ENCODE results near the gene BCAR1.

The BCAR1 gene, protein sequence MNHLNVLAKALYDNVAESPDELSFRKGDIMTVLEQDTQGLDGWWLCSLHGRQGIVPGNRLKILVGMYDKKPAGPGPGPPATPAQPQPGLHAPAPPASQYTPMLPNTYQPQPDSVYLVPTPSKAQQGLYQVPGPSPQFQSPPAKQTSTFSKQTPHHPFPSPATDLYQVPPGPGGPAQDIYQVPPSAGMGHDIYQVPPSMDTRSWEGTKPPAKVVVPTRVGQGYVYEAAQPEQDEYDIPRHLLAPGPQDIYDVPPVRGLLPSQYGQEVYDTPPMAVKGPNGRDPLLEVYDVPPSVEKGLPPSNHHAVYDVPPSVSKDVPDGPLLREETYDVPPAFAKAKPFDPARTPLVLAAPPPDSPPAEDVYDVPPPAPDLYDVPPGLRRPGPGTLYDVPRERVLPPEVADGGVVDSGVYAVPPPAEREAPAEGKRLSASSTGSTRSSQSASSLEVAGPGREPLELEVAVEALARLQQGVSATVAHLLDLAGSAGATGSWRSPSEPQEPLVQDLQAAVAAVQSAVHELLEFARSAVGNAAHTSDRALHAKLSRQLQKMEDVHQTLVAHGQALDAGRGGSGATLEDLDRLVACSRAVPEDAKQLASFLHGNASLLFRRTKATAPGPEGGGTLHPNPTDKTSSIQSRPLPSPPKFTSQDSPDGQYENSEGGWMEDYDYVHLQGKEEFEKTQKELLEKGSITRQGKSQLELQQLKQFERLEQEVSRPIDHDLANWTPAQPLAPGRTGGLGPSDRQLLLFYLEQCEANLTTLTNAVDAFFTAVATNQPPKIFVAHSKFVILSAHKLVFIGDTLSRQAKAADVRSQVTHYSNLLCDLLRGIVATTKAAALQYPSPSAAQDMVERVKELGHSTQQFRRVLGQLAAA

DNA sequence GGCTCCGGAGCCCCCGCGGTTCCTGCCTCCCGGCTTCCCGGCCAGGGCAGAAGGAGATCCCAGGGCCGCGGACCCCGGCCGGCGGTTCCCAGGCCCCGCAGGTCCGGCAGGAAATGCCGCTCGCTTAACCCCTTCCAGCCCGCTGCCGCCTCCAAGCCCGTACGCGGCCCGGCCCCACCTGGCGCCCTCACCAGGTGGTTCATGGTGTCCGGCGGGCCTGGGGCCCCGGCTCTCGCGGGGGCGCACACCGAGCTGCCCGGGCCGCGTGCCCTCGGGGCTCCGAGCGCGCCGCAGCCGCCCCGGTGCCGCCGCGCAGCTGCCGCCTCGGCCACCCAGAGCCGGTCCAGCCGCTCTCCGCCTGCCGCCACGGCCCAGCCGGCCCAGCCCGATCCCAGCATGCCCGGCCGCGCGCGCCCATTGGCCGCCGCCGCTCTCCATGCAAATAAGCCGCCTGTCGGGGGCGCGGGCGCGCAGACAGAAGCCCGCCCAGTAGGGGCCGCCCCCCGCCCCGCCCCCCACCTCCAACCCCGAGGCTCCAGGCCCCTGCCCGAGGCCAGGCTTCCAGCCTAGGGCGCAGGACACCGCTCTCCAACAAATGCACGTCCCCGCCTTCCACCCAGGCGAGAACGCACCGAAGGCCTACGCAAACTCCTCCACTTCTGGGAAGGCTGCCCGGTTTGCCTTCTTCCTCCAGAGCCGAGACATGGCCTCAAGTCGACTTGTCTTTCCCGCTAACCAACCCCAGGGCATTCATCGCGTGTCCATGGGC is at the start of gene BCAR1:
TSS of gene BCAR1 (minus strand) at position 345 of the 769 bp plus-strand sequence. CDS start at position 203, 142 bp downstream.
- no peaks in the 10 kb centered on the region for H3K9me3 ChIP-seq (ENCODE audit: low read length)
- peak within 1 kb of the TSS; percentile 67 for H3K4me3 ChIP-seq (ENCODE audit: low read length)
- H3K36me3 ChIP-seq (ENCODE audit: insufficient read depth, low read length), result no peaks in the 10 kb centered on the region
- H3K4me1 ChIP-seq (ENCODE audit: insufficient read depth, low read length), result peaks cover 71% of the 10 kb centered on the region
- H3K27me3 ChIP-seq (ENCODE audit: insufficient read depth, low read length), result no peaks in the 10 kb centered on the region
- no peak within 1 kb of the TSS for H2AFZ ChIP-seq (ENCODE audit: low read depth, low read length)

DNA sequence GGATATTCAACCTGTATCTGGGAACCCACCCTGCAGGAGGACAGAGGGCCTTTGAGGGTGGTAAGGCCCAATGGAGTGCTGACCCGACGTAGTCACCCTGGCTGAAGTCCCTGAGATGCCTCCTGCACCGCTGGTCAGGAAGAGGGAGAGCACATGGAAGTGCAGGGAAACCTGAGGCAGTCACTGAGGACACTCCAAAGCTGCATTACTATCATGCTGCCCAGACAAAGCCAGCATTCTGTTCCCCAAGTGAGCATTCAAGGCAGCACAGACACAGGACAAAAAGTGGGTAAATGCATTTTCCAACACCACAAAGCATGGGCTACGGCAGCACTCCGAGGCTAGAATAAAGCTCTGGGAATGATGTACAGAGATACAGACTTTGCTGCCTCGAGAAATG is 46.8 kb upstream of the BCAR1 start:
- no peak overlapping the region for H3K4me3 ChIP-seq (ENCODE audit: low read length)
- H3K27me3 ChIP-seq (ENCODE audit: insufficient read depth, low read length), result no peaks in the 10 kb centered on the region
- no peak overlapping the region for H2AFZ ChIP-seq (ENCODE audit: low read depth, low read length)
- peaks cover 47% of the 10 kb centered on the region for H3K36me3 ChIP-seq (ENCODE audit: insufficient read depth, low read length)
- H3K4me1 ChIP-seq (ENCODE audit: insufficient read depth, low read length), result peaks cover 4% of the 10 kb centered on the region
- no peaks in the 10 kb centered on the region for H3K9me3 ChIP-seq (ENCODE audit: low read length)

DNA sequence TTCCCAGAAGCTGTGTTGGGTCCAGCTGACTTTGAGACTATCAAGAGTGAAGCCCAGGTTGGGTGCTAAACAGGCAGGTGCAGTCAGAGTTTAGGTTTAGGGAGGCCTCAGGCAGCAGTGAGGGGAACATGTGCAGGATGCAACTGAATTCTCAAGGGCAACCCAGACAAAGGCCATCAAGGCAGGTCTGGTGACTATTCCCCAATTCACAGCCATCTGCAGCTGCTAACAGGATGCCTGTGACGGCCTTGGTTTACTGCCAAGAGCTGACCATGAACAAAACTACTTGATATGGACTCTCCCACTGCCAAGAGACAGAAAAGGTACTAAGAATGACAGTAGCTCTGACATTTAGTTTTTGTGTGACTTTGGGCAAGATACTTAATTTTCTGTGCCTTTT is 45.2 kb upstream of the BCAR1 start:
- Histone ChIP-seq H3K27me3 (ENCODE audit: insufficient read depth, low read length) (no peaks in the 10 kb centered on the region), H3K4me1 (ENCODE audit: insufficient read depth, low read length) (peaks cover 4% of the 10 kb centered on the region), H3K9me3 (ENCODE audit: low read length) (no peaks in the 10 kb centered on the region), H3K4me3 (ENCODE audit: low read length) (no peak overlapping the region), H3K36me3 (ENCODE audit: insufficient read depth, low read length) (peaks cover 52% of the 10 kb centered on the region), H2AFZ (ENCODE audit: low read depth, low read length) (no peak overlapping the region)

DNA sequence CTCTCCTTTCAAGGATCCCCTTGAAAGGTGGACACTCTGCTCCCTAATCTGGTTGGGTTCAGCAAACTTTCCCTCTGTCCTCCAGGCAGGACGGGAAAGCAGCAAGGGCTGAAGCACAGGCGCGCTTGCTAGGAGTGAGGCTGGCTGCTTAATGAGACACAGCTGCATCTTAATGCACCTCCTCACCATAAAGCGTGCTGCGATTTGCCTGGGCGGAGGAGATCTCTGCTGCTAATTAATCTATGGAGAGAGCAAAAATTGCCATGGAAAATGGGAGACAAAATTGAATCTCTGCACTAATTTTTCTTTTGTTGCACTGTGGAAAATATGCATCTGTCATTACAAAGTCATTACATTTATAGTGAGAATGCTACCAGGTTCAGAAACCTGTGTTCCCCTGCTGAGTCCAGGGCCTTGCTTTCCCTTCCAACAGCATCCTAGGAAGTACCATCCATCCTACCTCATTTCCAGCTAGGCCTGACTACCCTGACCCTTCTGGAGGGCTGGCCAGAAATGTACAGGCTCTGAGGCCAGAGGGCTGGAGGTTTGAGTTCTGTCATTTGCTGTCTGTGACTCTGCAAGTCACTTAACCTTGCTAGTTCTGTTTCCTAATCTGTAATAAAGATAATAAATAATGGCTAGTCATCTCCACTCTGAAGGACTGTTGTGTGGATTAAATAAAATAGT is 43.5 kb upstream of the BCAR1 start:
- H3K27me3 ChIP-seq (ENCODE audit: insufficient read depth, low read length), result no peaks in the 10 kb centered on the region
- peaks cover 47% of the 10 kb centered on the region for H3K36me3 ChIP-seq (ENCODE audit: insufficient read depth, low read length)
- no peak overlapping the region for H3K4me3 ChIP-seq (ENCODE audit: low read length)

DNA sequence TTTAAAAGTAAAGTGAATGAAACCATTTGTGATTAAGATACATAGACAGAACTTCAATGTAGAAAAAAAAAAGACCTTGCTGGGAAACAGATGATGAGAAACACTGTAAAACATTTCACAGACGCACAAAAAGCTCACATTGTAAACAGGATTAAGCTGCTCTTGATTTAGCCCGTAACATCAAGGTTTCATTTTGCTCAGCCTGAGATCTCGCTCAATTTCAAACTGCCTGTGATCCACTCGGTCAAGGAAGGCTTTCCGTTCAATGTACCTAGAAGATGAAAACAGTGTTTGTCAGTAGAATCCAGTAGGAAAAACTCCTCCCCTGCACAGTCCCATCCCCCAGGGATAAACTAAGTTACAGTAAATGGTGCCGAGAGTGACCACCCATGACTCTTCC is 42.3 kb upstream of the BCAR1 start:
- no peak overlapping the region for H3K4me3 ChIP-seq (ENCODE audit: low read length)
- H3K27me3 ChIP-seq (ENCODE audit: insufficient read depth, low read length), result no peaks in the 10 kb centered on the region
- H3K4me1 ChIP-seq (ENCODE audit: insufficient read depth, low read length), result peaks cover 4% of the 10 kb centered on the region
- H3K9me3 ChIP-seq (ENCODE audit: low read length), result no peaks in the 10 kb centered on the region
- H2AFZ ChIP-seq (ENCODE audit: low read depth, low read length), result no peak overlapping the region
- H3K36me3 ChIP-seq (ENCODE audit: insufficient read depth, low read length), result peaks cover 42% of the 10 kb centered on the region

More for the DNA sequence above, 43.5 kb upstream of the BCAR1 start:
- H3K9me3 ChIP-seq (ENCODE audit: low read length), result no peaks in the 10 kb centered on the region
- H2AFZ ChIP-seq (ENCODE audit: low read depth, low read length), result no peak overlapping the region
- H3K4me1 ChIP-seq (ENCODE audit: insufficient read depth, low read length), result peaks cover 4% of the 10 kb centered on the region

DNA sequence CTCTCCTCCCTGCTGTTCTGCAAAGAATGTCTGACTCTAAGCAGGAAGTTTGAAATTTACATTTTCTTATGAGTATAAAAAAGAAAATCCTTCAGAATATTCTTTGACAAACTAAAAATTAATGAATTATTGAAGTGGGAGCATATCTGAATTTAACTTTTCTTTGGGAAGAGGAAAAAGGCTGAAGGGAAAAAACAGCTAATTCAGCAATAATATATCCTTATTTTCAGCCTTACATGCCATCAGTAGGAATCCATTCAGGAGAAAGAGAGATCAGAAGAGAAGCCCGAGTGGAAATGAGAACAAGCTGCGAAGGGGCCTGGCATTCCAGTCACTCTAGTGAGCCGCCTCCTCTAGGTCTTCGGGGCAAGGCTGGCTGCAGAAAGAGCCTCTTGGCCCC is 41.7 kb upstream of the BCAR1 start:
- Histone ChIP-seq H3K4me1 (ENCODE audit: insufficient read depth, low read length) (peaks cover under 1% of the 10 kb centered on the region), H2AFZ (ENCODE audit: low read depth, low read length) (no peak overlapping the region), H3K4me3 (ENCODE audit: low read length) (no peak overlapping the region), H3K36me3 (ENCODE audit: insufficient read depth, low read length) (peaks cover 41% of the 10 kb centered on the region), H3K27me3 (ENCODE audit: insufficient read depth, low read length) (no peaks in the 10 kb centered on the region), H3K9me3 (ENCODE audit: low read length) (no peaks in the 10 kb centered on the region)

DNA sequence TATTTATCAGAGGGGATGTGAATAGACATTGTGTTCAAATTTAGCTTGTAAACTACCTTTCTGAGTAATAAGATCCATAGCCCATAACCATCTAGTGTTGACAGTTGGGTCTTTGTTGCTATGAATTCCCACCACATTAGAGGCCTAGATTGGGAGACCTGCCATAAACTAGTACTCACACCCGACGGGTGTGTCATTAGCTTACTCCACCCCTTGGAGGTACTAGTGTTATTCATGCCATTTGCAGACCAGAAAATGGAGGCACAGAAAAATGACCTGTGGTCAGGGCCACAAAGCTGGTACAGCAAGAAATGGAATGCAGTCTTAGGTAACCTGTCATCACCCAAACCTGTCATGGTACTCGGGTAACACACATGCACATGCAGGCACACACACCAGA is 41.3 kb upstream of the BCAR1 start:
- Histone ChIP-seq H3K4me1 (ENCODE audit: insufficient read depth, low read length) (no peaks in the 10 kb centered on the region), H3K36me3 (ENCODE audit: insufficient read depth, low read length) (peaks cover 41% of the 10 kb centered on the region), H3K9me3 (ENCODE audit: low read length) (no peaks in the 10 kb centered on the region), H3K27me3 (ENCODE audit: insufficient read depth, low read length) (no peaks in the 10 kb centered on the region), H3K4me3 (ENCODE audit: low read length) (no peak overlapping the region), H2AFZ (ENCODE audit: low read depth, low read length) (no peak overlapping the region)

DNA sequence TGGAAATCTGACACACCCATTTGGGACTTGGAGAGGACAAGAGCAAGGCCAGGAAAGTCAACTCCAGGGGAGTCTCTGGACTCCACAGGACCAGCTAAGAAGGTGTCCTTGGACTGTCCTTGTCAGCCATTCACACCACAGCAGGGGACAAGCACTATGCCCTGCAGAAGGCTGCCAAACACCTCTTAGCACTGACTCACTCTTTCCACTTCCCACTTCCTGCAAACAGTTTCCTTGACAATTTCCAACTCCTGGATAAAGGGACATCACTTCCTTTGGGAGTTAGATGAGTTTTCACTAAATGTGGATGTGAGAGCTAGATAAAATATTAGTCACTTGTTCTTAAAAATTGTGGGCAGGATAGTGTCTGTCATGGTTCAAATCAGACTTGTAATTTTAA is 37.8 kb upstream of the BCAR1 start:
- Histone ChIP-seq H2AFZ (ENCODE audit: low read depth, low read length) (no peak overlapping the region), H3K9me3 (ENCODE audit: low read length) (no peaks in the 10 kb centered on the region), H3K36me3 (ENCODE audit: insufficient read depth, low read length) (peaks cover 31% of the 10 kb centered on the region), H3K27me3 (ENCODE audit: insufficient read depth, low read length) (no peaks in the 10 kb centered on the region), H3K4me3 (ENCODE audit: low read length) (no peak overlapping the region), H3K4me1 (ENCODE audit: insufficient read depth, low read length) (no peaks in the 10 kb centered on the region)

DNA sequence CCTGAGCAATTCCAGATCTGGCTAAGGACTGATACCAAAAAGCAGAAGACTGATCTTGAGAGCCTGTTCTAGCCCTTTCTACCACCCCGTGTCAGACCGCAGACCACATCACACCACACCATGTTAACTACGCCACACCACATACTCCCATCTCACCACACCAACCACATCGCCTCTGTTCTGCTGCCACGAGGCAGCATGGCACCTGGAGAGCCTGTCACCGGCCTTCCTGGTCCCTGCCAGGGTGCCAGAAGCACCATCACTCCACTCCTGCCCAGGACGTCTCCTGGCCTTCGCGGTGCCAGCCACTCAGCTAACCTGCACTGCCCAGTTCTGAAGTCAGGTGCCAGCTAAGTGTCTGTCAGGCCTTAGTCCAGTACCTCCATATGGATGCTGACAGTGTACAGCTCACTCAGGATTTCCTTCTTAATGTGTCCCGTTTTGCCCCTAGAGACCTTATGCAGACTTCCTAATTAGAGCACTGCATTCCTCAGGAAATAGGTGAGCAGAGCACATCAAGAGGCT is 37.2 kb upstream of the BCAR1 start:
- Histone ChIP-seq H3K4me1 (ENCODE audit: insufficient read depth, low read length) (no peaks in the 10 kb centered on the region), H3K4me3 (ENCODE audit: low read length) (no peak overlapping the region), H3K36me3 (ENCODE audit: insufficient read depth, low read length) (peaks cover 26% of the 10 kb centered on the region), H3K9me3 (ENCODE audit: low read length) (no peaks in the 10 kb centered on the region), H3K27me3 (ENCODE audit: insufficient read depth, low read length) (no peaks in the 10 kb centered on the region), H2AFZ (ENCODE audit: low read depth, low read length) (no peak overlapping the region)

DNA sequence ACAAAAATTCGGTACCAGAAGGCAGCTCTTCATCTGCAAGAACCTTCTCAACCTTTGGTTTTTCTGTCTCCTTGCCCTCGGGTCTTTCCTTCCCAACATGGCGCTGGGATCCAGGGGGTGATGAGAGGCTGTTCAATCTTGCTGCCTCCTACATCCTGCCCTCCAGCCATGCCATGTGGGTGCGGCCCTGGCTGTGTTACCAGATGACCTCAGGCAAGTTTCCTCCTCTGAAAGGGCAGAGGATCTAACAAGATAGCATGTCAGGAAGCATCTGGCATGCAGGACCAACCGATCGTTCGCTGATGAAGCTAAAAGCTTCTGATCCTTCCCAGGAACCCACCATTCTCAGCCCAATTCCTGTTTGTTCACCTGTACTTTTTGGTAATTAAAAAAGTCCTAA is 36.8 kb upstream of the BCAR1 start:
- no peak overlapping the region for H2AFZ ChIP-seq (ENCODE audit: low read depth, low read length)
- H3K4me1 ChIP-seq (ENCODE audit: insufficient read depth, low read length), result no peaks in the 10 kb centered on the region
- no peaks in the 10 kb centered on the region for H3K27me3 ChIP-seq (ENCODE audit: insufficient read depth, low read length)
- peaks cover 23% of the 10 kb centered on the region for H3K36me3 ChIP-seq (ENCODE audit: insufficient read depth, low read length)
- H3K4me3 ChIP-seq (ENCODE audit: low read length), result no peak overlapping the region
- no peaks in the 10 kb centered on the region for H3K9me3 ChIP-seq (ENCODE audit: low read length)

DNA sequence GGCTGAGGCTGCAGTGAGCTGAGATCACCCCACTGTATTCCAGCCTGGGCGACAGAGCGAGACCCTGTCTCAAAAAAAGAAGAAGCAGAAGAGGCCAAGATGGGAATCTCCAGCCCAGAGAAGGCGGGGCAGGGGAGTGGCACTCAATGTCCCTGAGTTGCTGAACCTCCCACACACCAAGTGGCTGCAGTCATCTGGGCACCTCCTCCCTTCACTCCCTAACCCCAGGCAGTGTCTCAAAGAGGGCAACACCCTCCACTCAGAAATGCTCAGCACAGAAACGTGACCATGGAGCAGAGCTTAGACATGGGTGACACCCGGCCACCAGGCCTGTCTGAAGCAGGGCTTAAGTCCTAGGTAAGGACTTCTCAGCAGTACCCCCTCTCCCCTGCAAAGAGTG is 36.3 kb upstream of the BCAR1 start:
- Histone ChIP-seq H3K4me1 (ENCODE audit: insufficient read depth, low read length) (no peaks in the 10 kb centered on the region), H2AFZ (ENCODE audit: low read depth, low read length) (no peak overlapping the region), H3K9me3 (ENCODE audit: low read length) (no peaks in the 10 kb centered on the region), H3K36me3 (ENCODE audit: insufficient read depth, low read length) (peaks cover 19% of the 10 kb centered on the region), H3K27me3 (ENCODE audit: insufficient read depth, low read length) (no peaks in the 10 kb centered on the region), H3K4me3 (ENCODE audit: low read length) (no peak overlapping the region)

DNA sequence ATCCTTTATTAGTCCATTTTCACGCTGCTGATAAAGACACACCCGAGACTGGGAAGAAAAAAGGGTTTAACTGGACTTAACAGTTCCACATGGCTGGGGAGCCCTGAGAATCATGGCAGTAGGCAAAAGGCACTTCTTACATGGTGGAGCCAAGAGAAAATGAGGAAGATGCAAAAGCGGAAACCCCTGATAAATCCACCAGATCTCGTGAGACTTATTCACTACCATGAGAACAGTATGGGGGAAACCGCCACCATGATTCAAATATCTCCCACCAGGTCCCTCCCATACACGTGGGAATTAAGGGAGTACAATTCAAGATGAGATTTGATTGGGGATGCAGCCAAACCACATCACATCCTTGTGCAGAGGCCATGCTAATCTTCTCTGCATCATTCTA is 35.0 kb upstream of the BCAR1 start:
- no peak overlapping the region for H3K4me3 ChIP-seq (ENCODE audit: low read length)
- H3K4me1 ChIP-seq (ENCODE audit: insufficient read depth, low read length), result no peaks in the 10 kb centered on the region
- H2AFZ ChIP-seq (ENCODE audit: low read depth, low read length), result no peak overlapping the region
- peaks cover 8% of the 10 kb centered on the region for H3K36me3 ChIP-seq (ENCODE audit: insufficient read depth, low read length)
- H3K27me3 ChIP-seq (ENCODE audit: insufficient read depth, low read length), result no peaks in the 10 kb centered on the region
- H3K9me3 ChIP-seq (ENCODE audit: low read length), result no peaks in the 10 kb centered on the region
